Measurements from ENCODE around the gene OPA3.

Gene OPA3

GRCh38 chr19:45506989-45507871 lies 77.4 kb downstream of the OPA3 start, which contains the start of gene VASP:
TSS of gene VASP (plus strand) at chr19:45507479. CDS start at chr19:45507772, 293 bp downstream.
- Histone ChIP-seq H2AFZ (ENCODE audit: low read depth, low read length) (peak within 1 kb of the TSS; percentile 89), H3K4me3 (ENCODE audit: low read length) (peak within 1 kb of the TSS; percentile 72), H3K36me3 (ENCODE audit: insufficient read depth, low read length) (no peaks in the 10 kb centered on the region), H3K9me3 (ENCODE audit: low read length) (no peaks in the 10 kb centered on the region), H3K27me3 (ENCODE audit: insufficient read depth, low read length) (peaks cover 4% of the 10 kb centered on the region), H3K4me1 (ENCODE audit: insufficient read depth, low read length) (peaks cover 15% of the 10 kb centered on the region)

DNA sequence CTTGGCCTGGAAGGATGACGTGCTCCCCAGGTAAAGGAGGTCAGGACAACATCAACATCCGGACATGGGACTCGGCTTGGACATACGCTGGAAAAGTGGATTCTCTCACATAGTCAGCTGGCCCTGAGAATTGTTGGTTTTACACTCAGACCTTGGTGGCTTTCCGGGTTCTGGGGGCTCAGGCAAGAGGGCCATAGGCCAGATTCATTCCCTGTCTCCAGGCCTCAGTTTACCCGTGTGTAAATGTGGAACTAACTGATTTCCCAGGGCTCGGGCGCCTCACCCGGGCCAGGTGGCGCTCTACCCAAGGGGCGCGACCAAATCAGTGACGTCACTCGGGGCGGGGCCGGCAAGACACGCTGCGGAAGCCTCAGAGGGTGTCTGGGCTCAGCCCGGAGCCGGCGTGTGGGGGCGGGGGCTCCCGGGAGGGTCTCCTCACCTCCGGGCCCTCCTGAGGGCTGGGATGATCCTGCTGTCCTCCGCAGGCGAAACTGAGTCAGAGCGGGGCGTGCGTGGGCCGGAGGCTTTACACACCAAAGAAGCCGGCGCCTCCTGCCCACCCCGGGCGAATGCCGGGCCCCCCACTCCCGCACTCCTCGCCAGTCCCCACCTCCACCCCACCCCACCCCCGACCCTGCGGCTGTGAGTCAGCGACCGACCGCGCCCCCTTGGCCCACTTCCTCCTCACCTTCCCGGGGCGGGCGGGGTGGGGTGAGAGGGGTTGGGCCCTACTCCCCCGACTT lies 78.2 kb downstream of the OPA3 start:
- Histone ChIP-seq H3K27me3 (ENCODE audit: insufficient read depth, low read length) (peaks cover 9% of the 10 kb centered on the region), H3K4me3 (ENCODE audit: low read length) (peak overlapping the region; percentile 72), H2AFZ (ENCODE audit: low read depth, low read length) (peak overlapping the region; percentile 89), H3K9me3 (ENCODE audit: low read length) (no peaks in the 10 kb centered on the region), H3K4me1 (ENCODE audit: insufficient read depth, low read length) (peaks cover 15% of the 10 kb centered on the region), H3K36me3 (ENCODE audit: insufficient read depth, low read length) (no peaks in the 10 kb centered on the region)

GRCh38 chr19:45505996-45506245 lies 78.7 kb downstream of the OPA3 start:
- Histone ChIP-seq H3K27me3 (ENCODE audit: insufficient read depth, low read length) (peaks cover 14% of the 10 kb centered on the region), H3K4me3 (ENCODE audit: low read length) (no peak overlapping the region), H3K9me3 (ENCODE audit: low read length) (no peaks in the 10 kb centered on the region), H3K36me3 (ENCODE audit: insufficient read depth, low read length) (no peaks in the 10 kb centered on the region), H2AFZ (ENCODE audit: low read depth, low read length) (no peak overlapping the region), H3K4me1 (ENCODE audit: insufficient read depth, low read length) (peaks cover 15% of the 10 kb centered on the region)

DNA sequence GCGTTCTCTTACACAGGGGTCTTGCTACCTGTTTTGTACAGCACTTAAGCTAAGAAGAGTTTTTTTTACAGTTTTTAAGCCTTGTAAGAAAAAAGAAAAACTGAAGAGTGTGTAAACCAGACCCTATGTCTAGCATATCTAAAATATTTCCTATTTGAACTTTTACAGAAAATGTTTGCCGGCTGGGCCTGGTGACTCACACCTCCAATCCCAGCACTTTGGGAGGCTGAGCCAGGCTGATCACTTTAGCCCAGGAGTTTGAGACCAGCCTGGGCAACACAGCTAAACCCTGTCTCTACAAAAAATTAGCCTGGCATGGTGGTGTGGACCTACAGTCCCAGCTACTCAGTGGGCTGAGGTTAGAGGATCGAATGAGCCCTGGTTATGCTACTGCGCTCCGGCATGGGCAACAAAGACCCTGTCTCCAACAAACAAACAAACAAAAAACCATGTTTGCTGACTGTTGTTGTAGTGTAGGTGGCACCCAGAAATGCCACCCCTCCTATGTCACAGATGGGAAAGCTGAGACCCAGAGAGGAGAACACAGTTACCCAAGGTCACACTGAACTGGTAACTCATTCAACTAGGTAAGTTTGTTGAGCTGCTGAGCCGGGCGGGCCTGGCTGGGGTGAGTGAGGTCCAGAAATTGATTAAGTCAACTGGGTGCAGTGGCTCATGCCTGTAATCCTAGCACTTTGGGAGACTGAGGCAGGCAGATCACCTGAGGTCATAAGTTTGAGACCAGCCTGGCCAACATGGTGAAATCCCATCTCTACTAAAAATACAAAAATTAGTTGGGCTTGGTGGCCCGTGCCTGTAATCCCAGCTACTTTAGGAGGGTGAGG lies 79.2 kb downstream of the OPA3 start:
- Histone ChIP-seq H2AFZ (ENCODE audit: low read depth, low read length) (no peak overlapping the region), H3K9me3 (ENCODE audit: low read length) (no peaks in the 10 kb centered on the region), H3K27me3 (ENCODE audit: insufficient read depth, low read length) (peaks cover 14% of the 10 kb centered on the region), H3K4me1 (ENCODE audit: insufficient read depth, low read length) (peaks cover 15% of the 10 kb centered on the region), H3K4me3 (ENCODE audit: low read length) (no peak overlapping the region), H3K36me3 (ENCODE audit: insufficient read depth, low read length) (no peaks in the 10 kb centered on the region)

- Histone ChIP-seq H3K9me3 (ENCODE audit: low read length) (no peaks in the 10 kb centered on the region), H3K27me3 (ENCODE audit: insufficient read depth, low read length) (peaks cover 26% of the 10 kb centered on the region), H3K4me3 (ENCODE audit: low read length) (no peak overlapping the region), H3K4me1 (ENCODE audit: insufficient read depth, low read length) (peaks cover 12% of the 10 kb centered on the region), H3K36me3 (ENCODE audit: insufficient read depth, low read length) (no peaks in the 10 kb centered on the region), H2AFZ (ENCODE audit: low read depth, low read length) (no peak overlapping the region)
Observed at GRCh38 chr19:45503909-45504308, 80.7 kb downstream of the OPA3 start.

- Histone ChIP-seq H3K9me3 (ENCODE audit: low read length) (no peaks in the 10 kb centered on the region), H3K4me1 (ENCODE audit: insufficient read depth, low read length) (peaks cover 3% of the 10 kb centered on the region), H3K27me3 (ENCODE audit: insufficient read depth, low read length) (peaks cover 39% of the 10 kb centered on the region), H3K4me3 (ENCODE audit: low read length) (no peak overlapping the region), H3K36me3 (ENCODE audit: insufficient read depth, low read length) (no peaks in the 10 kb centered on the region), H2AFZ (ENCODE audit: low read depth, low read length) (no peak overlapping the region)
Observed at GRCh38 chr19:45502111-45502510, 82.5 kb downstream of the OPA3 start.

DNA sequence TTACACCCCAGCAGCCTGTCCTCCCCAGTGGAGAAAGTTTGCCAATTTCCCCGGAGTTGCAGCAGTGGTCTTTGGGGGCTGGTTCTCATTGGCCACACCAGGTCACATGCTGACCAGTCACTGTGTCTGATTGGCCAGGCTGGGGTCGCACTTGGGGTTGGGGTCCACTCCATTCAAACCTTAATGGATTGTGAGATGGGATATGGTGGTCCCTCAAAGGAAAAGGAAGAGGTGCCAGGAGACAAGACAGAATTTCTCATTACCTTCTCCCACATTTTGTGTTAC lies 82.9 kb downstream of the OPA3 start:
- H3K27me3 ChIP-seq (ENCODE audit: insufficient read depth, low read length): peaks cover 39% of the 10 kb centered on the region
- H3K36me3 ChIP-seq (ENCODE audit: insufficient read depth, low read length): no peaks in the 10 kb centered on the region
- no peak overlapping the region for H2AFZ ChIP-seq (ENCODE audit: low read depth, low read length)
- no peak overlapping the region for H3K4me3 ChIP-seq (ENCODE audit: low read length)
- H3K9me3 ChIP-seq (ENCODE audit: low read length): no peaks in the 10 kb centered on the region
- peaks cover 4% of the 10 kb centered on the region for H3K4me1 ChIP-seq (ENCODE audit: insufficient read depth, low read length)

DNA sequence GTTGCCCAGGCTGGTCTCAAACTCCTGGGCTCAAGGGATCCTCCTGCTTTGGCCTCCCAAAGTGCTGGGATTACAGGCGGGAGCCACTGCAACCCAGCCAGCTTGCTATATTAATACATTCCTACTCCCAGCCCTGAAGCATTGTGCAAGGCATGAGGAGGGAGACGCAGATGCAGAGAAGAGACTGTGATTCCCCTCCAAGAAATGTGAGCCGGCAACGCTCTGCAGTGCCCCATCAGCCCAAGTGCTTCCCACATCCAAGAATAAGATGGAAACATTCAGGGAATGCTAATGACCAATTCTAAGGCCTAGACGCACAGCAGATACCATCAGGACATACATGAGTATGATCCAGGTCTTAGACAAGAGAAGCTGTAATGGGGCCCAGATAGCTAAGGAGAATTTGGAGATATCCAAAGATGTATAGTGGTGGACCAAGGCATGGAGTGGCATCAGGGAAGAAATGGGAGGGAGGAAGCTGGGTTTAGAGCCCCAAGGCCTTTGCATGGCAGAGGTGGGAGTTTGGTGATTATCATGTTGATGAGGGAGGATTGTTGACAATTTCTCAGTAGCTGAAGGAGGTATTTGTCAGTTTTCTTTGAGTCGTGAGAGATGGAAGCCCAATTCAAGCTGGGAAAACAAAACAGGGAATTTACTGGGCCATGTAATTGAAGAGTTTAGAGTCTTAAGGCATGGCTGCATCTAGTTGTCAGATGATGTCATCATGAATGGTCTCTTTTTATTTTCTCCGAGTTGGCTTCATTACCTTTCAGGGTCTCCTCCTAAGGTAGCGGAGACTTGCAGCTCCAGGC lies 83.5 kb downstream of the OPA3 start:
- Histone ChIP-seq H3K4me3 (ENCODE audit: low read length) (no peak overlapping the region), H3K36me3 (ENCODE audit: insufficient read depth, low read length) (no peaks in the 10 kb centered on the region), H3K27me3 (ENCODE audit: insufficient read depth, low read length) (peaks cover 39% of the 10 kb centered on the region), H2AFZ (ENCODE audit: low read depth, low read length) (no peak overlapping the region), H3K4me1 (ENCODE audit: insufficient read depth, low read length) (peaks cover 8% of the 10 kb centered on the region), H3K9me3 (ENCODE audit: low read length) (no peaks in the 10 kb centered on the region)

- Histone ChIP-seq H3K9me3 (ENCODE audit: low read length) (no peaks in the 10 kb centered on the region), H2AFZ (ENCODE audit: low read depth, low read length) (no peak overlapping the region), H3K4me1 (ENCODE audit: insufficient read depth, low read length) (peaks cover 12% of the 10 kb centered on the region), H3K27me3 (ENCODE audit: insufficient read depth, low read length) (peaks cover 39% of the 10 kb centered on the region), H3K36me3 (ENCODE audit: insufficient read depth, low read length) (peaks cover 6% of the 10 kb centered on the region), H3K4me3 (ENCODE audit: low read length) (no peak overlapping the region)
Observed at GRCh38 chr19:45499196-45500180, 85.1 kb downstream of the OPA3 start.

DNA sequence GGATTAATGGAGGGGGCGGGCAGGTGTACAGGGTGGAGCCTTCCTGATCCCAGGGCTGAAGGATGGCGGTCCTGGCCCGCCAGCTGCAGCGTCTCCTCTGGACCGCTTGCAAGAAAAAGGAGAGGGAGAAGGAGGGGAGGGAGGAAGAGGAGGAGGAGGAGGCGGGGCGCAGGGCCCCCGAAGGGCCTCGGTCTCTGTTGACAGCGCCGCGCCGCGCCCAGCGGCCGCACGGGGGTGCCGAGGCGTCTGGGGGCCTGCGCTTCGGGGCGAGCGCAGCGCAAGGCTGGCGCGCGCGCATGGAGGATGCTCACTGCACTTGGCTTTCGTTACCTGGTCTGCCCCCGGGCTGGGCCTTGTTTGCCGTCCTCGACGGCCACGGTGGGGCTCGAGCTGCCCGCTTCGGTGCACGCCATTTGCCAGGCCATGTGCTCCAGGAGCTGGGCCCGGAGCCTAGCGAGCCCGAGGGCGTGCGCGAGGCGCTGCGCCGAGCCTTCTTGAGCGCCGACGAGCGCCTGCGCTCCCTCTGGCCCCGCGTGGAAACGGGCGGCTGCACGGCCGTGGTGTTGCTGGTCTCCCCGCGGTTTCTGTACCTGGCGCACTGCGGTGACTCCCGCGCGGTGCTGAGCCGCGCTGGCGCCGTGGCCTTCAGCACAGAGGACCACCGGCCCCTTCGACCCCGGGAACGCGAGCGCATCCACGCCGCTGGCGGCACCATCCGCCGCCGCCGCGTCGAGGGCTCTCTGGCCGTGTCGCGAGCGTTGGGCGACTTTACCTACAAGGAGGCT lies 86.0 kb downstream of the OPA3 start, which contains the start of gene PPM1N:
Gene PPM1N (plus strand): TSS at position 33 of the 785 bp plus-strand sequence. CDS start 30 bp downstream, at position 63.
- Histone ChIP-seq H2AFZ (ENCODE audit: low read depth, low read length) (no peak within 1 kb of the TSS), H3K4me3 (ENCODE audit: low read length) (peak within 1 kb of the TSS; percentile 43), H3K27me3 (ENCODE audit: insufficient read depth, low read length) (peaks cover 39% of the 10 kb centered on the region)

GRCh38 chr19:45497791-45498190 lies 86.8 kb downstream of the OPA3 start:
- H3K4me3 ChIP-seq (ENCODE audit: low read length): no peak overlapping the region

More for the DNA sequence above, 86.0 kb downstream of the OPA3 start, which contains the start of gene PPM1N:
- Histone ChIP-seq H3K9me3 (ENCODE audit: low read length) (no peaks in the 10 kb centered on the region), H3K36me3 (ENCODE audit: insufficient read depth, low read length) (peaks cover 13% of the 10 kb centered on the region), H3K4me1 (ENCODE audit: insufficient read depth, low read length) (peaks cover 12% of the 10 kb centered on the region)

More at GRCh38 chr19:45497791-45498190, 86.8 kb downstream of the OPA3 start:
- Histone ChIP-seq H2AFZ (ENCODE audit: low read depth, low read length) (no peak overlapping the region), H3K36me3 (ENCODE audit: insufficient read depth, low read length) (peaks cover 16% of the 10 kb centered on the region), H3K4me1 (ENCODE audit: insufficient read depth, low read length) (peaks cover 18% of the 10 kb centered on the region), H3K9me3 (ENCODE audit: low read length) (no peaks in the 10 kb centered on the region), H3K27me3 (ENCODE audit: insufficient read depth, low read length) (peaks cover 39% of the 10 kb centered on the region)
